NT2/D1 (cell line): Measurements from ENCODE around the gene PDE7B.

Experiments used
- SUZ12 ChIP-seq: IDR thresholded peaks from 2 replicates; pipeline ENCODE4 v1.6.1; 2011; ENCODE audit not compliant: insufficient read length, insufficient read depth; ENCODE audit errors: extremely low read depth
- YY1 ChIP-seq: IDR thresholded peaks from 2 replicates; pipeline ENCODE4 v1.6.1; 2011; ENCODE audit not compliant: insufficient read length, insufficient read depth

DNA sequence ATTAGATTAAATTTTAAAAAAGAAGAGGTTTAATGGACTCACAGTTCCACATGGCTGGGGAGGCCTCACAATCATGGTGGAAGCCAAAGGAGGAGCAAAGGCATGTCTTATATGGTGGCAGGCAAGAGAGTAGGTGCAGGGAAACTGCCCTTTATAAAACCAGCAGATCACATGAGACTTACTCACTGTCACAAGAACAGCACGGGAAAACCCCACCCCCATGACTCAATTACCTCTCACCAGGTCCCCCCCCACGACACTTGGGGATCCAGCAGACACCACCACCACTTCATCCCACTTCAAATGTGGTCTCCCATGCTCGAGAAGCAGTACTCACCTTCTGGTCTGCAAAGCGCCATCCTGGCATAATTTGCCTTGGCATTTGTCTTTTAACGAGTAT lies 374.0 kb downstream of the PDE7B start:
- TF ChIP-seq SUZ12: no peak
- no peak for TF ChIP-seq YY1
